Measurements from ENCODE around the gene SCN4A.
"Not testable (repeated sequence)": the region's sequence is repeated elsewhere in the genome, so short reads cannot be mapped to it uniquely, and the experiment has no call there.

Gene SCN4A

GRCh38 chr17:63972796-63973195 lies at the start of gene SCN4A:
SCN4A (minus strand) TSS chr17:63972918; CDS start chr17:63972841, 77 bp downstream.
- no peak for DNase-seq (ENCODE audit: low read depth)

- peak; percentile 77 for DNase-seq (ENCODE audit: low read depth)
Measured at GRCh38 chr17:64020056-64020766, 47.5 kb upstream of the SCN4A start, which contains the start of gene ICAM2. ICAM2 (minus strand) TSS chr17:64020633; CDS start chr17:64006691, 13,942 bp downstream.

GRCh38 chr17:64019551-64019961 lies 46.8 kb upstream of the SCN4A start:
- not testable (repeated sequence) for DNase-seq (ENCODE audit: low read depth)

- DNase-seq (ENCODE audit: low read depth), result no peak
Measured at GRCh38 chr17:64017381-64017980, 44.8 kb upstream of the SCN4A start.

DNA sequence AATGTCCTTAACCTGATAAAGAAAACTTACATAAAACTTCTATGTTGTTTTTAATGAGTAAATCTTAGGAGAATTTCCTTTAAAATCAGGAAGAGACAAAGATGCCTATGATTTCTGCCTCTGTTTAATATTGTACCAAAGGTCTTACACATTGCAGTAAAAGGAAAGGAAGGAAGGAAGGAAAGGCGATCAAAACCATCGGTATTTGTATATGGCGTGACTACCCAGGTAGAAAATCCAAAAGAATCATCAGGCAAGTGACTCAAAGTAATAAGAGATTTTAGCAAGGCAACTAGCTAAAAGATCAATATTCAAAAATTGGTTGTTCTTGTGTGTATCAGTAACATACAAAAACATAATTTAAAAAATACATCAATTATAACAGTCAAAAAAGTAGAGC lies 44.3 kb upstream of the SCN4A start:
- DNase-seq (ENCODE audit: low read depth), result no peak

DNA sequence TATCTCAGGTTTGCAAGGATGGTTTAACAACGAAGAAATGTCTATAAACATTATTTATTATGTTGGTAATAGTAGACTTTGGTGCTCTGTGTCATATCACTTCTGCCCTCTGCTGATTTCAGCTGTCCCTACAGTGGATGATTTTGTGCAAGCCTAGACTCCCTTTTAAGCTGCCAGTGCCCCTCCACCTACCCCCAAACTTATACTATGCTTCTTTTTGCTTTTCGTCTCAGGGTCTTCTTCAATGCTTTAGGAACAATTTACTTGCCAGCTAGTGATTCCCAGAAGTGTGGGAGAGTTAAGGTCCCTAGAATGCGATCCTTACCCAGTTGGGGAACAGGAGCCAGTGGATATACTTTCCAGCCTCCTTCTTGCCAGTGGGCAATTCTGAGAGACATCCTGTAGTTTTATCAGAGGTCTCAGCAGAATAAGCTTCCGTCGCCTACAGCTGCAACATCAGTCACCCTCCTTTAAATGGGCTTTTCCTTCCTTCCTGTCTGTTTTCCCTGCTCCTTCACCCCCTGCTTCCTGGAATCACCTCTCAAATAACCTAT lies 43.6 kb upstream of the SCN4A start:
- no peak for DNase-seq (ENCODE audit: low read depth)

DNA sequence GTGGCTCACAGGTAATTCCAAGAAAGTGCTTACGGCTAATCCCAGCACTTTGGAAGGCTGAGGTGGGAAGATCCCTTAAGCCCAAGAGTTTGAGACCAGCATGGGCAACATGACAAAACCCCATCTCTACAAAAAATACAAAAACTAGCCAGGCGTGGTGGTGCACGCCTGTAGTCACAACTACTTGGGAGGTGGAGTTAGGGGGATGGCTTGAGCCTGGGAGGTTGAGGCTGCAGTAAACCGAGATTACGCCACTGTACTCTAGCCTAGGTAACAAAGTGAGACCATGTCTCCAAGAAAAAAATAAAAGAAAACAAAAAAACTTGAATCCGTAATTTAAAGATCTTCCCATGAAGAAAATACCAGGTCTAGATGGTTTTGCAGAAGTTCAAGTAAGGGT lies 42.7 kb upstream of the SCN4A start:
- no peak for DNase-seq (ENCODE audit: low read depth)

DNA sequence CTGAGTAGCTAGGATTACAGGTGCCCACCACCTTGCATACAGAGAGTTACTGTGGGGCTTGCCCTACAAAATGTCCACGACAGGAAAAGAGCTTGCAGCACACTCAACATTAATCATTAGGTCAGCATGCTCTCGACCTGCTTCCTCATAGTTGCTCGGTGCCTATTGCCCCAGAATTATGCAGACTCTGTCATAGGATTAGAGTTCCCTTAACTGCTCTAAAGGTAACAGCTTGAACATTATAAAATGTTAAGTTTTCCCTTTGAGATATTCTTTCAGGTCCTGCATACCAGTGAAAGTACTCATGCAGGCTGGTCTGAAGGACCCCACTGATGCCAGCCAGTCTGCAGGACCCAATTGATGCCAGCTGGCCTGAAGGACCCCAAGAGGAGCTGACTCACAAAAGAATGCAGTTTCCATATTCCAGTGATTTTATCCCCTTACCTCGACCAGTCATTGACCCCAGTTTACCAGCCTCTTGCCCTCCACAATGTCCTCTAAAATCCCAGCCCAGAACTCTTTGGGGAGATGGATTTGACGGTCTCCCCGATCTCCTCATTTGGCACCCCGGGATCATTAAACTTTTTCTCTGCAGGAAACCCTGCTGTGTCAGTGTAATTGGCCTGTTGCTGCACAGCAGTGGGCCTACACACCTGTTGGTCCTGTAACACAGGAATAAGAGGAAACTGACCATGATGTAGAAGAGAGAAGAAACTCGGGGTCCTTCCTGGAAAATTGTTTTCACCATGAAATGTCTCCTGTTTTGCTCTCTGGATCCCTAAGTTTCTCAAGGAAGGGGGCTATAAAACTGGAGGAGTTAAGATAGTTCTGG lies 37.1 kb upstream of the SCN4A start:
- DNase-seq (ENCODE audit: low read depth), result no peak

GRCh38 chr17:64008830-64009229 lies 36.1 kb upstream of the SCN4A start:
- DNase-seq (ENCODE audit: low read depth), result no peak

GRCh38 chr17:64008346-64008745 lies 35.6 kb upstream of the SCN4A start:
- no peak for DNase-seq (ENCODE audit: low read depth)

- no peak for DNase-seq (ENCODE audit: low read depth)
Measured at GRCh38 chr17:64007838-64008282, 35.1 kb upstream of the SCN4A start.

GRCh38 chr17:64007089-64007837 lies 34.5 kb upstream of the SCN4A start:
- not testable (repeated sequence) for DNase-seq (ENCODE audit: low read depth)

DNA sequence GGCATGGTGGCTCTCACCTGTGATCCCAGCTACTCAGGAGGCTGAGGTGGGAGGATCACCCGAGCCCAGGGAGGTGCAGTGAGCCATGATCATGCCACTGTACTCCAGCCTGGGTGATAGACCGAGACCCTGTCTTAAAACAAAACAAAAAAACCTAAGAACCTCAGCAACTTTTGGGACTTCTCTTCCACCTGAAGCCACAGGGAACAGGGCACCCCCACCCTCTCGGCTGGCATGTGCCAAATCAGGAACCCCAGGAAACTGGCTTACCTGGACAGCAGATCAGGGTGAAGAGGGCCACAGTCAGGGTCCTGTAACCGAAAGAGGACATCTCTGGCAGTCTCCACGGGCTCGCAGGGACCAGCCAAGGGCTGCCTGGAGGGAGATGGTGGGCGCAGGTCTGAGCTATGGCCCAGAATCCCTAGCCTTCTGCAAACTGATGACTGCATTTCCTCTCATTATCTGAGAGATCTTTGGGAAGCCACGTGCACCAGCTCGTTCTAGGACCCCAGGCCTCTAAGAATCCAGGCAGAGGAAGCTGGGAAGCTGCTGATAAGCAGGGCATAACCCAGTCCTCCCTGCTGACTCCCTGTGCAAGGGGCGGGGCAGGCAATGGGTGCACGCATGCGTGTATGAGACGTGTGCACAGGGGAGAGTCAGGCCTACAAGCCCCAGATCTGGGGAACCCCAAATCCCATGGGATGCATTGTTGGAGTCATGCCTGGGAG lies 33.8 kb upstream of the SCN4A start:
- no peak for DNase-seq (ENCODE audit: low read depth)

DNA sequence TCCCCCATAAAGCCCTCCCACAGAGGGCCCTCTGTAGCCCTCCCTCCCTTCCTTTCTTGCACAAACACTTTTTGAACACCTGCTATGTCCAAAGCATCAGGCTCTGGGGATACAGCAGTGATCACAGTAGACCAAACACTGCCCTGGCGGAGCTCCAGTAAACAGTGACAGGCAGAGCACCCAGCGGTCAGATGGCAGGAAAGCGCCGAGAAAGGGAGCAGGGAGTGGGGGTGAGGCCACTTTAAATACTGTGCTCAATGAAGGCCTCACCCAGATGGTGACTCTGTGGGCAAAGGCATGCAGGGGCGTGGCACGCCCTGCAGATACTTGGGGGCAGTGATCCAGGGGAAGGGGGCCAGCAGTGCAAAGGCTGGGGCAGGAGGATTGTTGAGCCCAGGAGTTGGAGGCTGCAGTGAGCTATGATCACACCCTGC lies 33.0 kb upstream of the SCN4A start:
- no peak for DNase-seq (ENCODE audit: low read depth)

- DNase-seq (ENCODE audit: low read depth), result no peak
Measured at GRCh38 chr17:64004903-64005733, 32.4 kb upstream of the SCN4A start.

GRCh38 chr17:64004218-64004770 lies 31.6 kb upstream of the SCN4A start:
- no peak for DNase-seq (ENCODE audit: low read depth)

DNA sequence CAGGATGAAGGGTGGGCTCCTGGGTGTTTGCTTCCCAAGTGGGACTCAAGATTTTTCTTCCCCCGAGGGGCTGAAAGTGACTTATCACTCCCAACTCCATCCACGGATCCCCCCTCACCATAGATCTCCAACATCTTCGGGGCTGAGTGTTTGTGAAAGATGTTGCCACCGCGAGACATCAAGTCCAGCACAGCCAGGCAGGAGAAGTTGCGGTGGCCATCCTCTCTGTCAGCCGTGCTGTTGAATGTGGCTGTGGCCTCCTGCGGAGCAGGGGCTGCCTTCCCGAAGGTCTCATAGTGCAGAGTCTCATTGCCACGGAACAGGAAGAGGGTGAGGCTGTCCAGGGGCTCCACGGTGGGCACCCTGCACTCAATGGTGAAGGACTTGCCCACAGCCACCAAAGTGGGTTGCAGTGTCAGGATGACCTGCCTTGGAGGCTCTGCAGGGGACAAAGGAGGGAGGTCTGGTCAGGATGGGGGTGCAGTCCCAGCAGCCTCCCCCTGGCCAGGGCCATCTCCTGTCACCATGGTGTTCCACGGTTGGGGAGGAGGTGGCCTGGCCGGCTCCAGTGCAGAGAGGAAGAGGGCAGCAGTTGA lies 30.9 kb upstream of the SCN4A start:
- DNase-seq (ENCODE audit: low read depth), result no peak

- DNase-seq (ENCODE audit: low read depth), result no peak
Measured at GRCh38 chr17:64002658-64003525, 30.2 kb upstream of the SCN4A start.

Data from activated T-cell treated with anti-CD3 and anti-CD28 coated beads for 1 hour (primary cell).